Suprapubic skin (tissue), 4 donors: Measurements from ENCODE around the gene FCAMR.

Source experiments
- POLR2A ChIP-seq, 2 donors: fragments of 450-650 bp; IDR thresholded peaks; one replicate each; pipeline ENCODE4 v1.6.1; 2017; ENCODE audit warnings: antibody characterized with exemption in 2 of 2, mild to moderate bottlenecking in 2 of 2, moderate library complexity in 2 of 2
- POLR2AphosphoS5 ChIP-seq, 3 donors: sonication (generic); formaldehyde crosslinking; IDR thresholded peaks; one replicate each; pipeline ENCODE4 v1.6.1; 2017; ENCODE audit warnings: antibody characterized with exemption in 3 of 3
- TF ChIP-seq, protein P1 (sequence below), 2 donors: fragments of 200-600 bp in 1 of 2; fragments of 450-650 bp in 1 of 2; sonication (generic) in 1 of 2; IDR thresholded peaks; one replicate each; pipeline ENCODE4 v1.5.1; 2016 to 2019; ENCODE audit warnings: antibody characterized with exemption in 2 of 2, mild to moderate bottlenecking in 1 of 2, moderate library complexity in 1 of 2

DNA sequence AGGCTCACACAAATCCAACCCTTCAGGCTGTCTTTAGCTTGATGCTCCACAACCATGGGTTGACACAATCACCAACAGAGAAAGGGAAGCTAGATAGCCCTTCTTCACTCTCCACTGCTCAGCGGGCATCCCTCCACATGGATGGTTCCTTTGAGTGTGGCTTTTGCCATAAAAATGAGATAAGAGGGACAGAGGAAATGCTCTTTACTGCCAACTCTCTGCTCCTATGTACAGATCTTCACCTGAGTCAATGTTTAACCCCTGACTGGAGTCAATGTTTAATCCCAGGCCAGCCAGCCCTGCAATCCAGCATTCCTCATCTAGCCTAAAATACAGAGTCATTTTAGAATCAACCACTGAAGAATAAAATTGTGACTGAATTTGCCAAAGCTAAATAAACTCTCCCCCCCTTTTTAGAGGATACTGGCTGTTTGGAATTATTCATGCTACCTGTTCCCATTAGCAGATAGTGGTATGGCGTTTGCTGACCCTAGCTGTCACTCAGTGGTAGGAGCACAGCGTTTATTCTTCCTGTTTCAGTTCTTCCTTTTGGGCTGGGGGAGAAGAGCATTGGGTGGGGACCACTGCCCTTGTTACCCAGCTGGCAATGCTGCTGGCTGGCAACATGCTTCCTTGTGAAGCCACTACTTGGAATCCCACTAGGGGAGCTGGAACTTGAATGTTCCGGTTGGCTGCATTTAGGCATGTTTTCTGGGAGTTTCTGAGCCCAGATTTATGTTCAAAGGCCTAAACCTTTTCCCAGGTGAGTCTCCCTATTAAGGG is 18.8 kb downstream of the FCAMR start:
- TF ChIP-seq POLR2A (IDR thresholded peaks at IDR 0.05): no peak
- TF ChIP-seq, protein P1, sequence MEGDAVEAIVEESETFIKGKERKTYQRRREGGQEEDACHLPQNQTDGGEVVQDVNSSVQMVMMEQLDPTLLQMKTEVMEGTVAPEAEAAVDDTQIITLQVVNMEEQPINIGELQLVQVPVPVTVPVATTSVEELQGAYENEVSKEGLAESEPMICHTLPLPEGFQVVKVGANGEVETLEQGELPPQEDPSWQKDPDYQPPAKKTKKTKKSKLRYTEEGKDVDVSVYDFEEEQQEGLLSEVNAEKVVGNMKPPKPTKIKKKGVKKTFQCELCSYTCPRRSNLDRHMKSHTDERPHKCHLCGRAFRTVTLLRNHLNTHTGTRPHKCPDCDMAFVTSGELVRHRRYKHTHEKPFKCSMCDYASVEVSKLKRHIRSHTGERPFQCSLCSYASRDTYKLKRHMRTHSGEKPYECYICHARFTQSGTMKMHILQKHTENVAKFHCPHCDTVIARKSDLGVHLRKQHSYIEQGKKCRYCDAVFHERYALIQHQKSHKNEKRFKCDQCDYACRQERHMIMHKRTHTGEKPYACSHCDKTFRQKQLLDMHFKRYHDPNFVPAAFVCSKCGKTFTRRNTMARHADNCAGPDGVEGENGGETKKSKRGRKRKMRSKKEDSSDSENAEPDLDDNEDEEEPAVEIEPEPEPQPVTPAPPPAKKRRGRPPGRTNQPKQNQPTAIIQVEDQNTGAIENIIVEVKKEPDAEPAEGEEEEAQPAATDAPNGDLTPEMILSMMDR (IDR thresholded peaks at IDR 0.05): no peak
- TF ChIP-seq POLR2AphosphoS5 (IDR thresholded peaks at IDR 0.05): no peak
